ENCODE results near the gene TGIF1. TPM values are rescaled to one million over a fixed set of nuclear protein-coding genes. Genes with fewer than 3 reads are reported as not detected.
A peak's percentile ranks its signal among the peaks of the same experiment; 100 is the strongest.

TGIF1 gene
- 35.4 TPM for total RNA-seq (2013)
- polyA plus RNA-seq: 100 to 1,000 TPM in 1 of 3 donors, 10 to 100 TPM in 2; 32.2 to 109 (median 39.8) TPM
- 37.8 and 46.0 TPM in 2 replicates for polyA minus RNA-seq
- 161 to 471 (median 338) reads per million in 11 experiments for total RNA-seq

GRCh38 chr18:3450012-3450798 is at the start of gene TGIF1:
TSS of gene TGIF1 (plus strand) at chr18:3450172. CDS start at chr18:3450490, 318 bp downstream.
- Mint-ChIP-seq H3K4me3 (peak within 1 kb of the TSS; percentile 93 to 94), H3K27me3 (ENCODE audit: low read depth in 3 of 3) (peaks cover 0 to 4% (median 1%) of the 10 kb centered on the region in 3 donors), H3K27ac (peak within 1 kb of the TSS; percentile 100), H3K36me3 (no peaks in the 10 kb centered on the region), H3K9me3 (peaks cover 0 to 3% (median 0%) of the 10 kb centered on the region in 7 donors), H3K4me1 (peaks cover 39% of the 10 kb centered on the region)
- intact Hi-C loops (cut with micrococcal nuclease): loop anchor here (5.0 to 10.0 kb wide), 5 partner anchors 165 to 795 kb away; partner anchors contain the start of genes EMILIN2 (in 1 of the 2) and SMCHD1 (in 1 of the 2)
- Histone ChIP-seq H3K4me2 (replicated peaks; ENCODE audit: extremely low read depth, low read length, poor library complexity, severe bottlenecking) (peak within 1 kb of the TSS; percentile 96), H2AFZ (ENCODE audit: insufficient read depth, low read depth, low read length, poor library complexity, severe bottlenecking) (peak within 1 kb of the TSS; percentile 48), H3K4me3 (replicated peaks in 1 of 3; ENCODE audit: low read depth in 2 of 3, low read length in 3 of 3) (peak within 1 kb of the TSS; percentile 73 to 86 (median 77)), H3K9ac (ENCODE audit: insufficient read depth, low read length, poor library complexity, severe bottlenecking) (peak within 1 kb of the TSS; percentile 98), H3K9me3 (replicated peaks in 1 of 2; ENCODE audit: control insufficient read depth in 1 of 2, insufficient read depth in 1 of 2, low read length in 2 of 2) (no peaks in the 10 kb centered on the region), H3K27me3 (ENCODE audit: control insufficient read depth in 2 of 2, insufficient read depth in 2 of 2, low read length in 2 of 2) (no peaks in the 10 kb centered on the region), H3K27ac (ENCODE audit: low read depth in 1 of 2, low read length in 2 of 2) (peak within 1 kb of the TSS; percentile 99), H4K20me1 (ENCODE audit: insufficient read depth, low read length) (peaks cover 8% of the 10 kb centered on the region), H3K79me2 (ENCODE audit: insufficient read depth, low read length) (peaks cover 40% of the 10 kb centered on the region), H3K36me3 (replicated peaks in 1 of 2; ENCODE audit: control insufficient read depth in 1 of 2, insufficient read depth in 2 of 2, low read length in 2 of 2) (no peaks in the 10 kb centered on the region), H3K4me1 (ENCODE audit: control insufficient read depth in 1 of 2, insufficient read depth in 2 of 2, low read length in 2 of 2) (peaks cover 55 to 67% of the 10 kb centered on the region in 2 donors)
- DNase-seq: peak in 2 of 3 donors; percentile 50 to 51
- under 1% methylated on average over 49 of the region's 71 CpGs for WGBS (ENCODE audit: insufficient coverage)
- TF ChIP-seq CTCF (IDR thresholded peaks at IDR 0.05): no peak

GRCh38 chr18:3400567-3401296 is 49.2 kb upstream of the TGIF1 start:
- H3K36me3 ChIP-seq (replicated peaks in 1 of 2; ENCODE audit: control insufficient read depth in 1 of 2, insufficient read depth in 2 of 2, low read length in 2 of 2): no peaks in the 10 kb centered on the region
- H3K9ac ChIP-seq (ENCODE audit: insufficient read depth, low read length, poor library complexity, severe bottlenecking): no peak overlapping the region
- no peak overlapping the region for H3K27ac ChIP-seq (ENCODE audit: low read depth in 1 of 2, low read length in 2 of 2)
- Mint-ChIP-seq H3K9me3 (peaks cover 0 to 5% (median 2%) of the 10 kb centered on the region in 7 donors), H3K36me3 (no peaks in the 10 kb centered on the region), H3K27ac (no peak overlapping the region), H3K27me3 (ENCODE audit: low read depth in 3 of 3) (peaks cover 0 to 2% (median 0%) of the 10 kb centered on the region in 3 donors), H3K4me1 (peaks cover 10% of the 10 kb centered on the region), H3K4me3 (no peak overlapping the region)
- no peak for TF ChIP-seq CTCF (IDR thresholded peaks at IDR 0.05)
- no peak overlapping the region for H3K4me2 ChIP-seq (replicated peaks; ENCODE audit: extremely low read depth, low read length, poor library complexity, severe bottlenecking)
- no peak overlapping the region for H3K4me3 ChIP-seq (replicated peaks in 1 of 3; ENCODE audit: low read depth in 2 of 3, low read length in 3 of 3)
- H4K20me1 ChIP-seq (ENCODE audit: insufficient read depth, low read length): no peaks in the 10 kb centered on the region
- no peaks in the 10 kb centered on the region for H3K9me3 ChIP-seq (replicated peaks in 1 of 2; ENCODE audit: control insufficient read depth in 1 of 2, insufficient read depth in 1 of 2, low read length in 2 of 2)
- H3K79me2 ChIP-seq (ENCODE audit: insufficient read depth, low read length): no peaks in the 10 kb centered on the region
- H3K27me3 ChIP-seq (ENCODE audit: control insufficient read depth in 2 of 2, insufficient read depth in 2 of 2, low read length in 2 of 2): no peaks in the 10 kb centered on the region
- no peak overlapping the region for H2AFZ ChIP-seq (ENCODE audit: insufficient read depth, low read depth, low read length, poor library complexity, severe bottlenecking)
- DNase-seq: no peak
- WGBS (ENCODE audit: insufficient coverage): 100% methylated on average over 1 of the region's 2 CpGs
- H3K4me1 ChIP-seq (ENCODE audit: control insufficient read depth in 1 of 2, insufficient read depth in 2 of 2, low read length in 2 of 2): peaks cover 6 to 7% of the 10 kb centered on the region in 2 donors
- intact Hi-C loops (cut with micrococcal nuclease): no loop called here

All from CD14-positive monocyte (primary cell).